ENCODE data around the gene CORO1A.
A peak's percentile ranks its signal among the peaks of the same experiment; 100 is the strongest.
"Not testable (repeated sequence)": the region's sequence is repeated elsewhere in the genome, so short reads cannot be mapped to it uniquely, and the experiment has no call there.

The CORO1A gene

DNA sequence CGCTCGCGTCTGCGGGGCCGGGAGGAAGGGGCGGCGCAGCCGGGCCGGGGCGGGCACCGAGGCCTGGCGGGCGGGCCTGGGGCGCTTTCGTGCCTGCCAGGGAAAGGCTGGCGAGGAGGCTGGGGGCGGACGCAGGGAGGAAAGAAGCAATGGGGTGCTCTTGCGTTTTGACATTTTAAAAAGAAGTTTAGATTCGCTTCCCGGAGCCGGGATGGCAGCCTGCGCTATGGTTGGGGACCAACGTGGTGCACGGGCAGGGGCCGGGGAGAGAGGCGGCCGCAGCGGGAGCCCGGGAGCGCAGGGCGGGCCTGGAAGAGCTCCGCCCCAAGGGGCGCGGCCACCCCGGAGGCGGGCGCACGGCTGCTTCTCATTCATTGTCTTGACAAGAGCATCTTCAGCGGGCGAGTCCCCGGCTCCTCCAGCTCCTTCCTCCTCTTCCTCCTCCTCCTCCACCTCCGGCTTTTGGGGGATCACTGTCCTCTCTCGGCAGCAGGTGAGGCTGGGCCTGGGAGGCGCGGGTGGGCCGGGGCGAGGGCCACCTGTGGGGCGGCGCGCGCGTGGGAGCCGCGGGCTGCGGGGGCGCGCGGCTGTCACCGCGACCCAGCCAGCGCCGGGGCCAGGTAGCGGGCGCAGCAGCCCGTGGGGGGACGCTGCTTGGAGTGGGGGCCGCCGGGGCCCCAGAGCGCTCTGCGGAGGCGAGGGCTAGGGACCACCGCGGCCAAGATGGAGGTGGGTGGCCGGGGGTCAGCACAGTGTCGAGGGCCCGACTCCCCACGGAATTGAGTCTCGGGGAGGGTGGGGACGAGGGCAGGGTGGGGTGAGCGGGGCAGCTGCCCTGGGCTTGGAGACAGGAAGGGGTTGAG lies at the start of gene CORO1A:
CORO1A (plus strand) TSS at position 370 of the 863 bp plus-strand sequence. CDS start 1,608 bp downstream, outside the sequence.
- no peak for FAIRE-seq

DNA sequence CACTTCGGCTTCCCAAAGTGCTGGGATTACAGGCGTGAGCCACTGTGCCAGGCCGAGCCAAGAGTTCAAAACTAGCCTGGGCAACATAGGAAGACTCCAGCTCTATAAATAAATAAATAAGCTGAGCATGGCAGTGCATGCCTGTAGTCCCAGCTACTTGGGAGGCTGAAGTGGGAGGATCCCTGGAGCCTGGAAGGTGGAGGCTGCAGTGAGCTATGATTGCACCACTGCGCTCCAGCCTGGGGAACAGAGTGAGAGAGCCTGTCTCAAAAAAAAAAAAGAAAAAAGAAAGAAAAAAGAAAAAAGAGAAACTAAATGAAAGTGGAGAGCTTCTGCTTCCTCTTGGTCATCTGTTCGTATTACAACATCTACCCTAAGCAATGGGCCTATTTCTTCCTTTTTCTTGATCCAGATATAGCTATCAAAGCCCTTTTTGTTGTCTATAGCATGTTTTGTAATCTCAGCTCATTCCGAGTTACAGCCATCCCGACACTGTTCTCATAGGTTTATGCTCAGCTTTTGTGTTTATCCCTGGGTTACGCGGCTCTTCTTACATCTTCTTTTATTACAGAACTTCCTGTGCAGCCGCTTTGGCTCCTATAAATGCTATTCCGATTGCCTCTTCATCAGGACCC lies 46.3 kb upstream of the CORO1A start:
- no peak for FAIRE-seq

- no peak for FAIRE-seq
These were observed 45.5 kb upstream of the CORO1A start for GRCh38 chr16:30137897-30138296.

GRCh38 chr16:30139583-30140481 lies 43.6 kb upstream of the CORO1A start:
- no peak for FAIRE-seq

GRCh38 chr16:30141750-30142149 lies 41.7 kb upstream of the CORO1A start:
- FAIRE-seq: no peak

GRCh38 chr16:30142672-30143346 lies 40.6 kb upstream of the CORO1A start:
- FAIRE-seq: no peak

DNA sequence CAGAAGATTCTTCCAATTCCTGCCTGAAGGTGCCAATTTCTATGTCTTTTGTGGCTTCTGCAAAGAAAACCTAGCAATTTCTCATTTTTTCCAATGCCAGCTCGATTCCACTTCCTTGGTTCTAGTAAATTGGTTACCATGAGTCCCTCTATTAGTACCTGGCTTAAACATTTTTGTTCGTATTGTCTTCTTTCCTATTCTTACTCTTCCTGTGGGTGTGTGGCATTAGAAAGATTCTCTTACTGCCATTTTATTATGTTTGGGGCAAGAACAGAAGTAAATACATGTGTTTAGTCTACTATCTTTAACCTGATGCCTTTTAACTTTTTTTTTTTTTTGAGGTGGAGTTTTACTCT lies 40.1 kb upstream of the CORO1A start:
- no peak for FAIRE-seq

DNA sequence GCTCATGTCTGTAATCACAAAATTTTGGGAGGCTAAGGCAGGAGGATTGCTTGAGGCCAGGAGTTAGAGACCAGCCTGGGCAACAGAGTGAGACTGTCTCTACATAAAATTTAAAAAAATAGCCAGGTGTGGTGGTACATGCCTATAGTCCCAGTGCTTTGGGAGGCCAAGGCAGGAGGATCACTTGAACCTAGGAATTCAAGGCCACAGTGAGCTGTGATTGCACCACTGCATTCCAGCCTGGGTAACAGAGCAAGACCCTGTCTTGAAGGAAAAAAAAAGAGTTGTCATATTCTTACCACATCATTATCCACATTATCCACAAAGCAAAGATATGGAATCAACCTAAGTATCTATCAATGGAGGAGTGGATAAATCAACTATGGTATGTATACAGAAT lies 39.4 kb upstream of the CORO1A start:
- no peak for FAIRE-seq

DNA sequence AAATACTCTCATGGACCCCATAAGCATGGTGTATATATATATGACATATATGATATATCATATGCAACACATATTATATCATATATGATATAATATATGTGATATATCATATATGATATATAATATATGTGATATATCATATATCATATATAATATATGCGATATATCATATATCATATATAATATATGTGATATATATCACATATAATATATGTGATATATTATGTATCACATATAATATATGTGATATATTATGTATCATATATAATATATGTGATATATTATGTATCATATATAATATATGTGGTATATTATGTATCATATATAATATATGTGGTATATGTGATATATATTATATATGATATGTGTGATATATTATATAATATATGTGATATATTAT lies 38.5 kb upstream of the CORO1A start:
- peak; percentile 94 for FAIRE-seq

DNA sequence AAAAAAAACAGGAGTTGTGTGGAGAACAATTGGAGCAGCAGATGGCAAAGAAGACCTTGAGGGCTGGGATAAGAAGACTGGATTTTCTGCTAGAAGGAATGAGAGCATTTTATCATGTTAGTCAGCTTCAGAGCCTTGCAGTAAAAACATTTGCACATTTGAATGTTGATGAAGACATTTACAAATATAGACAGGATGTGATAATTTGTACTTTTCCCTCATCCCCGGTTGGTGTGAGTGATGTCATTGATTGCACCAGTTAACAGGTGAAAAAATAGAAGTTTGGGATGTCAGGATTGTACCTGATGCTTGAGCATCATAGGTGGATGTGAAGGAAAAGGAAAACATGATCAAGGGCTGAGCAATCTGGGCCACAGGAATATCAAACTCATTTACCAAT lies 37.7 kb upstream of the CORO1A start:
- FAIRE-seq: no peak

DNA sequence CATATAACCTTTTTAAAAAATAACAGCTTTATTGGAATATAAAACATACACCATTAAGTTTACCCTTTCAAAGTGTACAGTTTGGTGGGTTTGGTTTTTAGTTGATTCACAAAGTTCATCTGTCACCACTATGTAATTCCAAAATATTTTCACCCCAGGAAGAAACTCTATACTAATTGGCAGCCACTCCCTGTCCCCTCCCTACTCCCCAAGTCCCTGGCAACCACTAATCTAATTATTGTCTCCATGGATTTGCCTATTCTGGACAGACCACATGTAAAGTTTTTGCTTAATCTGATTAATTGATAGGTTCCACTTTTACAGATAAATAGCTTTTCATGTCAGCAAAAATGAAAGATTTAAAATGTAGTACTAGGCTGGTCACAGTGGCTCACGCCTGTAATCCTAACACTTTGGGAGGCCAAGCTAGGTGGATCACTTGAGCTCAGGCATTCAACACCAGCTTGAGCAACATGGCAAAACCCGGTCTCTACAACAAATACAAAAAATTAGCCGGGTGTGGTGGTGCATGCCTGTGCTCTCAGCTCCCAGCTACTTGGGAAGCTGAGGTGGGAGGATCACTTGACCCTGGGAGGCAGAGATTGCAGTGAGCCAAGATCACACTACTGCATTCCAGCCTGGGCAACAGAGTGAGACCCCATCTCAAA lies 35.4 kb upstream of the CORO1A start:
- FAIRE-seq: no peak

GRCh38 chr16:30149250-30149930 lies 34.0 kb upstream of the CORO1A start:
- no peak for FAIRE-seq

DNA sequence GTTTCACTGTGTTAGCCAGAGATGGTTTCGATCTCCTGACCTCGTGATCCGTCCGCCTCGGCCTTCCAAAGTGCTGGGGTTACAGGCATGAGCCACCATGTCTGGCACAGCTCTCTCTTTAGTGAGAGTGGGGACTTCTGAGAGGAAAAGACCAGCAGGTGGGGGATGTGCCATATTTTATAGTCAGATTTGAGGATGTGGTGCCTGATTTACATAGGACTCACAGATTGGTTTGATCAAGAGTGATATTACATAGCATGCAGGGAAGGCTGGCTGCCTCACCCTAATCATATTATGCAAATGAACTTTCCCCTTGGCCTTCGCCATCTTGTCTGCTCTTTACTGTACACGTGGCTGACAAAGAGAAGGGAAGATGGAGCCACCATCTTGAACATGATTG lies 32.3 kb upstream of the CORO1A start:
- no peak for FAIRE-seq

DNA sequence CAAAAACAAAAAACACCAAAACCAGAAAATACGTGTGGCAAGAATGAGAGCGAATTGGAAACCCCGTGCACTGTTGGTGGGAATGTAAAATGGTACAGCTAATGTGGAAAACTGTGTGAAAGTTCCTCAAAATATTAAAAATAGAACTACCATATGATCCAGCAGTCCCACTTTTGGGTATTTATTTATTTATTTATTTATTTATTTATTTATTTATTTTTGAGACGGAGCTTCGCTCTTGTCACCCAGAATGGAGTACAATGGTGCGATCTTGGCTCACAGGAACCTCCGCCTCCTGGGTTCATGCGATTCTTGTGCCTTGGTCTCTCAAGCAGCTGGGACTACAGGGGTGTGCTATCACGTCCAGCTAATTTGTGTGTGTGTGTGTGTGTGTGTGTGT lies 30.9 kb upstream of the CORO1A start:
- FAIRE-seq: no peak

DNA sequence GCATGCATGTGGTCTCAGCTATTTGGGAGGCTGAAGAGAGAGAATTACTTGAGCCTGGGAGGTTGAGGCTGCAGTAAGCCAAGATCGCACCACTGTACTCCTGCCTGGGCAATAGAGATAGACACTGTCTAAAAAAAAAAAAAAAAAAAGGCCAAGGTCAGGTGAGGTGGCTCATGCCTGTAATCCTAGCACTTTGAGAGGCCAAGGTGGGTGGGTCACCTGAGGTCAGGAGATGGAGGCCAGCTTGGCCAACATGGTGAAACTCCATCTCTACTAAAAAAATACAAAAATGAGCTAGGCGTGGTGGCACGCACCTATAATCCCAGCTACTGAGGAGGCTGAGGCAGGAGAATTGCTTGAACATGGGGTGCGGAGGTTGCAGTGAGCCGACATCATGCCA lies 28.2 kb upstream of the CORO1A start:
- FAIRE-seq: no peak

- no peak for FAIRE-seq
These were observed 26.2 kb upstream of the CORO1A start for GRCh38 chr16:30157214-30157613.

GRCh38 chr16:30163538-30163937 lies 19.9 kb upstream of the CORO1A start:
- FAIRE-seq: no peak

DNA sequence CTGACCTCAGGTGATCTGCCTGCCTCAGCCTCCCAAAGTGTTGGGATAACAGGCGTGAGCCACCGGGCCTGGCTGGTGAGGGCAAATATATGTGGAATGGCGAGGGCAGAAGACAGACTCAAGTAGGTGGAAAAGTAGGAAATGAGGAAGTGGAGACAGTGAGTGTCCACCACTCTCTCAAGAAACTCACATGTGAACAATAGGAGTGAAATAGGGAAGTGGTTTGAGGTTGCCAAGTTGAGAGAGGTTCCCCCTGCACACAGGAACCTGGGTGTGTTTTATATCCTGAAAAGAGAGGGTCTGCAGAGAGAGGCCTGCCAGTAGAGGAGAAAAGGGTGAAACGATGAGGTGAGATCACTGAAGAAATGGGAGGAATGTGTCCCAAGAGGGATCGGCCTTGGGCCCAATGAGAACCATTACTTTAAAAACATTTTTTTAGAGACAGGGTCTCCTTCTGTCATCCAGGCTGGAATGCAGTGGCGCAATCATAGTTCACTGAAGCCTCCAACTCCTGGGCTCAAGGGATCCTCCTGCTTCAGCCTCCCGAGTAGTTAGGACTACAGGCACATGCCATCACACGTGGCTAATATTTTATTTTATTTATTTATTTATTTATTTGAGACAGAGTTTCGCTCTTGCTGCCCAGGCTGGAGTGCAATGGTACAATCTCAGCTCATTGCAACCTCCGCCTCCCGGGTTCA lies 17.1 kb upstream of the CORO1A start:
- FAIRE-seq: no peak

- FAIRE-seq: not testable (repeated sequence)
These were observed 14.7 kb upstream of the CORO1A start for GRCh38 chr16:30168746-30169145.

- not testable (repeated sequence) for FAIRE-seq
These were observed 14.0 kb upstream of the CORO1A start for GRCh38 chr16:30169416-30169815.

DNA sequence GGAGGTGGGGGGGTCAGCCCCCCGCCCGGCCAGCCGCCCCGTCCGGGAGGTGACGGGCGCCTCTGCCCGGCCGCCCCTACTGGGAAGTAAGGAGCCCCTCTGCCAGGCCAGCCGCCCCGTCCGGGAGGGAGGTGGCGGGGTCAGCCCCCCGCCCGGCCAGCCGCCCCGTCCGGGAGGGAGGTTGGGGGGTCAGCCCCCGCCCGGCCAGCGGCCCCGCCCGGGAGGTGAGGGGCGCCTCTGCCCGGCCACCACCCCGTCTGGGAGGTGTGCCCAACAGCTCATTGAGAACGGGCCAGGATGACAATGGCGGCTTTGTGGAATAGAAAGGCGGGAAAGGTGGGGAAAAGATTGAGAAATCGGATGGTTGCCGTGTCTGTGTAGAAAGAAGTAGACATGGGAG lies 13.3 kb upstream of the CORO1A start:
- not testable (repeated sequence) for FAIRE-seq

Measured in endometrium (tissue), 2 donors.